ENCODE data around the gene WDR37.
"Not testable (repeated sequence)": the region's sequence is repeated elsewhere in the genome, so short reads cannot be mapped to it uniquely, and the experiment has no call there.

Gene WDR37

DNA sequence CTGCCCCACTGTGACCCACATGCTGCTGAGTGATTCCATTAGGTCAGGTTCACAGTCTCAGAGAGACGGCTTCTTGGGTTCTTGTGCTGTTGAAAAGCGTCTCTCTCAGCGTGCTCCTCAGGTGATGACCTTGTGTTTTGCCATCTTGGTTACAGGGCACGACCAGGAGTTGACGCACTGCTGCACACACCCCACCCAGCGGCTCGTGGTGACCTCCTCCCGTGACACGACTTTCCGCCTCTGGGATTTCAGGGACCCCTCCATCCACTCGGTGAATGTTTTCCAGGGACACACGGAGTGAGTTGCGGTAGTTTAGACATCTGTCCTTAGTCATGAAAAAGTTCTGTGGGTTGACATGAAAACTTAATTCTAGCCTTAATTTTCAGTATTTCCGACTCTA is 48.8 kb downstream of the WDR37 start:
- DNase-seq (ENCODE audit: low read depth), result no peak

DNA sequence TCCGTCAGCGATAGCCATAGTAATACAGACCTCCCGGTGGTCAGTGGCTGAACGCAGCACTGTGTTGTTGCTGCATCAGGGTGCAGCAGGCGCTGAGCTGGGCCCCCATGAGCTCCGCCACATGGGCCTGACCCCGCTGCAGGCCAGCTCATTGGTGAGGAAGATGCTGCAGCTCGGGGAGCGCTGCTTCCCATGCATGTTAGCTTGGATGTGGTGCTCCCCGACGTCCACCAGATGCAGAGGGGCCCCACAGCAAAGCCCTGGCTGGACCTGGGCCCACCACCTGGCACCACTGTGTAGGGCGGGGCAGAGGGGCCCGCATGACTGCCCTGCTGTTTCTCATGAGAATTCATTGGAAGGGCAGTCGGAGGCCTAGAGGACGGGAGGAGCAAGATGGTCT is 50.8 kb downstream of the WDR37 start:
- DNase-seq (ENCODE audit: low read depth), result no peak

DNA sequence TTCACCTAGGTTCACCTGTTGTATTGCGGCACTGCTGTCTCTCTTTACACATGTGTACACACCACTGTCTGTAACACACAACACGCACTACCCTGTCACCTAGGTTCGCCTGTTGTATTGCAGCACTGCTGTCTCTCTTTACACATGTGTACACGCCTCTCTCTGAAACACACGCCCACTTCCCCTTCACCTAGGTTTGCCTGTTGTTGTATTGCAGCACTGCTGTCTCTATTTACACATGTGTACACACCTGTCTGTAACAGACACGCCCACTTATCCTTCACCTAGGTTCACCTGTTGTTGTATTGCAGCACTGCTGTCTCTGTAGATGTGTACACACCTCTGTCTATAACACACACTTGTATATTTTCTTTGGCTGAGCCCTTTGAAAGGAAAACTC is 51.5 kb downstream of the WDR37 start:
- no peak for DNase-seq (ENCODE audit: low read depth)

DNA sequence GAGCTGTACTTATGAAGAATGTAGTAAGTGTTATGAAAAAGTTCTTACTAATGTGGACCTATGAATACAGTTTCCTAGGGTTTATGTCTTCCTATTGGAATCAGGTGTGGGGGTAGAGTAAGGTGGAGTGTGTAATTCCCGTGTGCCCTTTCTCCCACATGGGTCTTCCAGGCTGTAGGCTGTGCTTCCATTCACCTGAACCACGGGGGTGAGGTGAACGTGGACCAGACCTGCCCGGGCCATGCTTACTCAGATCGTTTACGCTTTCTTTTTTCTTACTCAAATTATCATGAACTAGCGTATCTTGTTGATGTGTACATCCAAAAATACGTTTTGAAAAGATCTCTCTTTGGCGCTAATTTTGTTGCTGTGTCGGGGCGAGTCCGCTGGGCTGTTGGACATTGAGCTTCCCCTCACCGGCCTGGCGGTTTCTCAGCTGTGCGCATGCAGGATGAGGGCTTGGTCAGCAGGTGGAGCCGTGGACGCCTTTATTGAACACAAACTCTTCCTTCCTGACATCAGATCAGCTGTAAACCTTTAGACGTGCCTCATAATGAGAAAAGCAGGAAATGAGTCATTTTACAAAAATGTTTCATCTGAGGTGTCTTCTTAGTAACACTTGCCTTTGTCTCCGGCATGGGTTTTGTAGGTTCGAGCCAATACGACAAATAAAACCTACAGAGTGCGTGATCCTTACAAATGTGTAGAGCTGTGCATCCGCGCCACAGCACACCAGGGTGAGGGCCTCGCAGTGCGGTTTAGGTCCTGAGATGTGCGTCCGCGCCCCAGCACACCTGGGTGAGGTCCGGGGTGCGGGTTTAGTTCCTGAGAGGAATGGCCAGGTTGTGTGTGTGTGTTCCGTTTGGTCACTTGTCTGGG is 53.8 kb downstream of the WDR37 start:
- peak; percentile 58 for DNase-seq (ENCODE audit: low read depth)

- DNase-seq (ENCODE audit: low read depth), result no peak
Observed at GRCh38 chr10:1110674-1111119, 54.5 kb downstream of the WDR37 start.

DNA sequence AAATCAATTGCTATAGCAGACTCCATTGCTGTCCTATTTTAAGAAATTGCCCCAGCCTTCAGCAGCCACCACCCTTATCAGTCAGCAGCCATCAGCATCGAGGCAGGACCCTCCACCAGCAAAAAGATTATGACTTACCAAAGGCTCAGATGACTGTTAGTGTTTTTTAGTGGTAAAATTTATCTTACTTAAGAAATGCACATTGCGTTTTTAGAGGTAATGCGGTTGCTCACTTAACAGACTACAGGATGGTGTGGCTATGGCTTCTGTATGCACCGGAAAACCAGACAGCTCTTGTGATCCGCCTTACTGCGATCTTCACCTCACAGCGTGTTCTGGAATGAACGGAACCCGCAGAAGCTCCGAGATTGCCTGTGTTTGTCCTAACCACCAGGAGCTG is 58.1 kb downstream of the WDR37 start:
- no peak for DNase-seq (ENCODE audit: low read depth)

GRCh38 chr10:1114719-1115606 is 58.8 kb downstream of the WDR37 start:
- DNase-seq (ENCODE audit: low read depth), result no peak

DNA sequence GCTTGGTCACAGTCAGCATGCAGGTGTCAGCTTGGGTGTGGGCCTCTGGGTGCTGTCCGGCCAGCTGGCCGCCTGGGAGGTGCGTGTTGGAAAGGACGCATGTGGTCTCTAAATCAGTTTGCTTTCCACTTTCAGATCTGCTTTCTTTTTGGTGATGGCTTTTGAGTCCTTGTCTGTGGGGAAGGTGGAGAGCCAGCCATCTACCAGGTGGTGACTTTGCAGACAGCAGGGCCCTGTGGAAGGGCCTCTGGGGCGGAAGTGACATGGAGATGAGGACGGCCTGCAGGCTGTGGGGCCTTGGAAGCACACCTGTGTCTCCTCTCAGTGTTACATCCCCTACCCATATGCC is 59.4 kb downstream of the WDR37 start:
- no peak for DNase-seq (ENCODE audit: low read depth)

- no peak for DNase-seq (ENCODE audit: low read depth)
Observed at GRCh38 chr10:1116051-1116450, 59.9 kb downstream of the WDR37 start.

DNA sequence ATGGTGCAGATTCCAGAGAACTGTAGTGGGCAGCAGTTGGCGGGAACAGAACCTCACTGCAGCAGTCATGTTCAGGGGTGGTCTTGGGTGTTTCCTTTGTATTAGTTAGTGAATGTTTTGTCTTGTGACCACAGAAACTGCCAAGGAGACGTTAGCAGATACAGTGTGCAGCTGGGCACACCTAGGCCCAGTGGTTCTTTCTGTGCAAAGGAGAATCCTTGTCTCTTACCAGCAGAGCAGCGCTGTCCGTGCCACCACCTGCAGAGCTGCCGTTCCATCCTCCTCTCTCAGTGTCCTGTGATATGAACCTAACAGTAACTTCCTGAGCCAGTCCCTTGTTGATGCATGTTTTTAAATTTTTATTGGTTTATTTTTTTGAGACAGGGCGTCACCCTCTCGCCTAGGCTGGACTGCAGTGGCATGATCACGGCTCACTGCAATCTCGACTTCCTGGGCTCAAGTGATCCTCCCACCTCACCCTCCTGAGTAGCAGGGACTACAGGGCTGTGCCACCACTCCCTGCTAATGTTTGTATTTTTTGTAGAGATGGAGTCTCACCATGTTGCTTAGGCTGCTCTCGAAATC is 60.6 kb downstream of the WDR37 start:
- DNase-seq (ENCODE audit: low read depth), result no peak

DNA sequence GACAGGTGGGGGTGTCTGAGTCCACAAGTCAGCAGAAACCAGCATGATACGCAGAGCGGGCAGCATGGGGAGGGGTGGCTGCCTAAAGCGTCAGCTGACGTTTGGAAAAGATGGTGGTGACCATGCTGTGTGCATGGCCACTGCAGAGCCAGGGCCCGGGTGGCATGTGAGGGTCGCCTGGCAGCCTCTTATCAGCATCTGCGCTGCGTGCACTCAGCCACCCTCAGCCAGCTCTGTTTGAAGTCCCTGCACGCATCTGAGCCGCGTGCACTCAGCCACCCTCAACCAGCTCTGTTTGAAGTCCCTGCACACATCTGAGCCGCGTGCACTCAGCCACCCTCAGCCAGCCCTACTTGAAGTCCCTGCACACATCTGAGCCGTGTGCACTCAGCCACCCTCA is 61.5 kb downstream of the WDR37 start:
- DNase-seq (ENCODE audit: low read depth), result no peak

DNA sequence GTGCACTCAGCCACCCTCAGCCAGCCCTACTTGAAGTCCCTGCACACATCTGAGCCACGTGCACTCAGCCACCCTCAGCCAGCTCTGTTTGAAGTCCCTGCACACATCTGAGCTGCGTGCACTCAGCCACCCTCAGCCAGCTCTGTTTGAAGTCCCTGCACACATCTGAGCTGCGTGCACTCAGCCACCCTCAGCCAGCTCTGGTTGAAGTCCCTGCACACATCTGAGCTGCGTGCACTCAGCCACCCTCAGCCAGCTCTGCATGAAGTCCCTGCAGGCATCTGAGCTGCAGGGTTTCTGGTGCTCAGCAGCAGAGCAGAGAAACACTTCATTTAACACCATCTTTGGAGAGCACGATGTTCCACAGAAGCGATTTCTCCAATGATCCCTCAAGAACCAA is 62.1 kb downstream of the WDR37 start:
- not testable (repeated sequence) for DNase-seq (ENCODE audit: low read depth)

DNA sequence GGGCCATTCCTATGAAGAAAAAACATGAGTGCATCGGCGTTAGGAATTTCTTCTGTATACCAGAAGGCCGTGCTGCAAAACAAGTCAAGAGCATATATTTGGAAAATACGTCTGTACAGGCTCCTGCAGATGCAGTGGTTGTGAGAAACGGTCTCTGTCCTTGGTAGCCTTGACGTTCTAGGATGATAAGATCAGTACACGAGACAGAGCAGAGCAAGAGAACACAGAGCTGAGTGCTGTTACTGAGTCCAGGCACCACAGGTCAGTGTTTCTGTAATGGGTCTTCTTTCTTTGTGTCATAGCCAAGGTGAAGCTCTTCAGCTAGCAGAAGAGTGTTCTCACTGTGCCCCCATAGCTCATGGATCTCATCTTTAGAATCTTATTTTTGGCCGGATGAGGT is 62.8 kb downstream of the WDR37 start:
- no peak for DNase-seq (ENCODE audit: low read depth)

- no peak for DNase-seq (ENCODE audit: low read depth)
Observed at GRCh38 chr10:1119501-1119900, 63.3 kb downstream of the WDR37 start.

- no peak for DNase-seq (ENCODE audit: low read depth)
Observed at GRCh38 chr10:1120306-1120705, 64.1 kb downstream of the WDR37 start.

GRCh38 chr10:1120801-1121211 is 64.6 kb downstream of the WDR37 start:
- DNase-seq (ENCODE audit: low read depth), result no peak

DNA sequence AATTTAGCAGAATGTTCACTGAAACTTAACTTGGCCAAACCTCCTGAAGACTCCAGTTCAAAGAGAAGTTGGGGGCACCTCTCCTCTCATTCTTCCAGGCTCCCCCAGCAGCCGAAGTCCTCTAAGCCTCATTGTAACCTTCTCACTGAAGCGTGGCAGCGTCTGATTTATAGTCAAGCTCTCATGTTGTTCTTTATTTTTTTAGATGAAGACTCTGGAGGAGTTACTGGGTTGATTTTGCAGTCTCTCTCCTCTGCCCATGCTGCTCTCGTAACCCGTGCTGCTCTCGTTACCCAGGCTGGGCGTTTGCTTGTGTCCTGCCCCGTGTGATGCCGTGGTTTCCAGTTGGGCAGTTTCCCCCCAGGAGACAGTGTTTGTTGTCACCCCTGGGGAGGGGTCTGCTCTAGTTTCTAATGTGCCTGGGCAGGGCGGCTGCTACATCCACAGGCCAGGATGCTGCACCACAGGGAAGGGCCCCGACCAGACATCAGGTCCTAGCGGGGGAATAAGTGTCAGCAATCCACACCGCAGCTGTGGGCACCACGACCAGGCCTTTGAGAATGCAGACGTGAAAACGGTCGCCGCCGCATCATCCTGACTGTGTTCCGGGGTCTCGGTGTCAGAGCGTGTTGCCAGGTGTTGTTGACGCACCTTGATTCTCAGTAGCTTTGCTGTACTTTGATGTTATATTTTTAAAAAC is 65.2 kb downstream of the WDR37 start:
- no peak for DNase-seq (ENCODE audit: low read depth)

DNA sequence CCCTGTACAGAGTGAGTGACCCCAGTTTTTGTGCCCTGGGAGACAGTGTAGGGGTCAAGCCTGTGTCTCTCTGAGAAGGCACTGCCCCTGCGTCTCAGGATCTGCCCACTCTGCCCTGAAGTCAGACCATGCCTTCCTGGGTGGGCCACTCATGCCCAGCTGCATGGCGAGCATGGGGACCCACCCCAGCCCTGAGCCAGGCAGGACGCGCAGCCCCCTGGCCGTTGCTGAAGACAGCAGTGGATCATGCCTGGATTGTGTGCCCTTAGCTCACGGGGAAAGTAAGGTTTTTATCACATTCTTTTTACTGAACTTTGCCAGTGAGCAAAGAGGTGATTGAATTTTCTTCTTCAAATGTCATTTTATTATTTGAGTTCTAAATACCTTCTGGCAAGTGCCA is 66.2 kb downstream of the WDR37 start:
- DNase-seq (ENCODE audit: low read depth), result no peak

DNA sequence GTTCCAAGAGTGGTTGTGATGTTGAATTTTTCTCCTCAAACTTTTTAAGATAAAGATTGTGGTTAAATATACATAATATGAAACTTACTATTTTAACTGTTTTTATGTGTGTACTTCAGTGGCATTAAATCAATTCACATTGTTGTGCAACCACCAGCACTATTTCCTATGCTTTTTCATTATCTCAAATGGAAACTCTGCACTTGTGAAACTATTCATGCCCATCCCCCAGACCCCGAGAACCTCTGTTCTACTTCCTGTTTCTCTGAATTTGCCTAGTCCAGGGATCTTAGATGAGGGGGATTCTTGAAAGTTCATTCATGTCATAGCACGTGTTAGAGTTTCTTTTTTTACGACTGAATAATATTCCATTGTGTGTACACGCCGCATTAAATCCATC is 67.0 kb downstream of the WDR37 start:
- DNase-seq (ENCODE audit: low read depth), result no peak

DNA sequence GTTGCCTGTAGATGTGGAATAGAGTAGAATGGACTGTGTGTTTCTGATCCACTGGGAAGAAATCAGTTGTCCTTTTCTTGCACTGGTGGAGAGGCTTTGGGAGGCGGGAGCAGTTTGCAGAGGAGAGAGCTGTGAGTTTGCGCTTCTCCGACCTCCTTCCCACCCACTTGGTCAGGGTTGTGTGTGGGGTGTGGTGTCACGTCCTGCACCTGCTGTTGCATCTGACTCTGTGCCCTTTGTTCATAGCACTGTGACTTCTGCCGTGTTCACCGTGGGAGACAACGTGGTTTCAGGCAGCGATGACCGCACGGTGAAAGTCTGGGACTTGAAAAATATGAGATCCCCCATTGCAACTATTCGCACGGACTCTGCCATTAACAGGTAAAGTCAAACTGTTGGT is 67.8 kb downstream of the WDR37 start:
- no peak for DNase-seq (ENCODE audit: low read depth)

GRCh38 chr10:1124796-1125195 is 68.6 kb downstream of the WDR37 start:
- no peak for DNase-seq (ENCODE audit: low read depth)

DNA sequence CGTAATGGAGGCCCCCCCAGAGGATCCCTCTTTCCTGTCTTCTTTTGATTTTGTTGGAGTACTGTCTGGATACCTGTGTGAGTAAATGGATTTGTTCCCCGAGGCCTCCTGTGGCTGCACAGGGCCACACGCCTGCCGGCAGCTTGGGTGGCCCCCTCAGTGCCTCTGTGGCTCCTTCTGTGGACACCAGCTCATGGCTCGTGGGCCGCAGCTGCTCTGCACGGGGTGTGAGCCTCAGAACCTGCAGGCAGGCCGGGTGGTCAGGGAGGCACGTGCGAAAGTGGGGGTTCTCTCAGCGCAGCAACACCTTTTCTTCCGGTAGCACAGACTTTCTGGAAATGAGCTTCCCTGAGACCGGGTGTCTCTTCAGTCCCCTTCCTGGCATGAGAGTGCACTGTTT is 70.3 kb downstream of the WDR37 start:
- DNase-seq (ENCODE audit: low read depth), result no peak
